Measurements from ENCODE around the gene FNDC3B. TPM values are rescaled to one million over a fixed set of nuclear protein-coding genes. Genes with fewer than 3 reads are reported as not detected.

FNDC3B gene
- total RNA-seq, 2 experiments from 2014 or later: 10.6 to 12.0 TPM

- Mint-ChIP-seq H3K27me3 (no peaks in the 10 kb centered on the region), H3K9me3 (peaks cover 8% of the 10 kb centered on the region), H3K4me3 (no peak overlapping the region), H3K36me3 (ENCODE audit: low read depth) (peaks cover 64% of the 10 kb centered on the region), H3K4me1 (ENCODE audit: low read depth) (no peaks in the 10 kb centered on the region), H3K27ac (no peak overlapping the region)
- ChIA-PET POLR2A (no interaction called here), CTCF (no interaction called here)
- DNase-seq (no peak), ATAC-seq (no peak)
- intact Hi-C loops (cut with micrococcal nuclease): no loop called here
- no peak for TF ChIP-seq CTCF (IDR thresholded peaks at IDR 0.05)
Measured at GRCh38 chr3:172380632-172381031, 341.3 kb downstream of the FNDC3B start.

- intact Hi-C loops (cut with micrococcal nuclease): no loop called here
- ATAC-seq (no peak), DNase-seq (no peak)
- H3K36me3 Mint-ChIP-seq (ENCODE audit: low read depth): peaks cover 47% of the 10 kb centered on the region
- H3K27ac Mint-ChIP-seq: no peak overlapping the region
- no peak overlapping the region for H3K4me3 Mint-ChIP-seq
- no peak for TF ChIP-seq CTCF (IDR thresholded peaks at IDR 0.05)
- no peaks in the 10 kb centered on the region for H3K27me3 Mint-ChIP-seq
- ChIA-PET POLR2A (no interaction called here), CTCF (interaction anchor here (2.3 kb wide), 1 partner anchor 78 kb away, joined by 7 read pairs; no protein-coding TSS in a partner anchor)
- H3K4me1 Mint-ChIP-seq (ENCODE audit: low read depth): no peaks in the 10 kb centered on the region
- H3K9me3 Mint-ChIP-seq: peaks cover 8% of the 10 kb centered on the region
Measured at GRCh38 chr3:172383306-172383796, 344.0 kb downstream of the FNDC3B start.

GRCh38 chr3:172384836-172385235 is 345.5 kb downstream of the FNDC3B start:
- DNase-seq: no peak
- no peak for TF ChIP-seq CTCF (IDR thresholded peaks at IDR 0.05)
- peaks cover 5% of the 10 kb centered on the region for H3K9me3 Mint-ChIP-seq
- no peak overlapping the region for H3K27ac Mint-ChIP-seq
- POLR2A ChIA-PET: no interaction called here
- H3K4me3 Mint-ChIP-seq: no peak overlapping the region
- H3K36me3 Mint-ChIP-seq (ENCODE audit: low read depth): peaks cover 32% of the 10 kb centered on the region
- CTCF ChIA-PET: interaction anchor here (0.6 to 2.3 kb wide), 3 partner anchors 52 to 1003 kb away, joined by 3 to 7 read pairs (median 3); no protein-coding TSS in a partner anchor
- ATAC-seq: no peak
- H3K4me1 Mint-ChIP-seq (ENCODE audit: low read depth): no peaks in the 10 kb centered on the region
- intact Hi-C loops (cut with micrococcal nuclease): no loop called here
- no peaks in the 10 kb centered on the region for H3K27me3 Mint-ChIP-seq

GRCh38 chr3:172387728-172388127 is 348.4 kb downstream of the FNDC3B start:
- no peak overlapping the region for H3K4me3 Mint-ChIP-seq
- peaks cover 6% of the 10 kb centered on the region for H3K36me3 Mint-ChIP-seq (ENCODE audit: low read depth)
- H3K9me3 Mint-ChIP-seq: no peaks in the 10 kb centered on the region
- DNase-seq: no peak
- CTCF ChIA-PET: no interaction called here
- H3K27me3 Mint-ChIP-seq: no peaks in the 10 kb centered on the region
- ATAC-seq: no peak
- H3K4me1 Mint-ChIP-seq (ENCODE audit: low read depth): peaks cover 3% of the 10 kb centered on the region
- H3K27ac Mint-ChIP-seq: no peak overlapping the region
- intact Hi-C loops (cut with micrococcal nuclease): no loop called here
- POLR2A ChIA-PET: no interaction called here
- TF ChIP-seq CTCF (IDR thresholded peaks at IDR 0.05): no peak

GRCh38 chr3:172388412-172389078 is 349.2 kb downstream of the FNDC3B start:
- H3K36me3 Mint-ChIP-seq (ENCODE audit: low read depth): peaks cover 5% of the 10 kb centered on the region
- ChIA-PET POLR2A (no interaction called here), CTCF (no interaction called here)
- DNase-seq: no peak
- intact Hi-C loops (cut with micrococcal nuclease): no loop called here
- no peak for TF ChIP-seq CTCF (IDR thresholded peaks at IDR 0.05)
- H3K27me3 Mint-ChIP-seq: no peaks in the 10 kb centered on the region
- peaks cover 3% of the 10 kb centered on the region for H3K4me1 Mint-ChIP-seq (ENCODE audit: low read depth)
- no peaks in the 10 kb centered on the region for H3K9me3 Mint-ChIP-seq
- H3K27ac Mint-ChIP-seq: no peak overlapping the region
- ATAC-seq: no peak
- H3K4me3 Mint-ChIP-seq: no peak overlapping the region

Data from activated CD8-positive, alpha-beta T cell treated with anti-CD3 and anti-CD28 coated beads for 36 hours (primary cell).